GM18868 (cell line): ENCODE data around the gene ANK3.

Experiments
- ATAC-seq: cut with Tn5 transposase; IDR thresholded peaks from one replicate; pipeline ENCODE4 v1.9.1; 2021; ENCODE audit warnings: mild to moderate bottlenecking, moderate library complexity; ENCODE audit not compliant: unreplicated experiment

ANK3 gene

DNA sequence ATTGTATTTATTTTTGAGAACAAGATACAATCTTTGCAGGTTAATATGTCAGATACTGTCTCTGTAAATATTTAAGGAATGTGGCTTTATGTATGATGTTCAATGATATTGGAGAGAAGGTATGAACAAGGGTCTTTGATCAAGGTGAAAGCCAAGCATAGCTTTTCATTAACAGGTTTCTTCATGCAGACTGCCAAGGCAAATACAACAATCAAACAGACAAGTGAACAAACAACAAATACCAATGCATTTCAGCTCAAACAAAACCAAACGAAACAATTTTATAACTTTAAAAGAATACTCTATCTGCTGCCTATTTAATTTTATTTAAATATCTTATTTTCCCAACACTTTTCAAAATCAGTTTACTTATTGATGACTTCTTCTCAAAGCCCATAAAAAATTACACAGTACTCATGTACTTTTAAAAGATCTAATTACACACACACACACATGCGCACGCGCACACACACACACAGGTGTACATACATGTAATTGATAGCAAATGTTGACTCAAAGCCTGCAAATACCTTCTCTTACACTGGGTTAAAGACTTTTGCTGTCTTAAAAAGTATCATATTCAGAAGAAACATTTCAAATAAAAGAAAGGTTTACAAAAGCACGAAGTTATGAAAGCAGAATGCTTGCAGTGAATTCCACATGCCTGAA is 282.2 kb downstream of the ANK3 start:
- ATAC-seq = no peak

- ATAC-seq = no peak
Measured at GRCh38 chr10:60105295-60105695, 284.4 kb downstream of the ANK3 start.

- no peak for ATAC-seq
Measured at GRCh38 chr10:60101821-60102220, 287.9 kb downstream of the ANK3 start.

DNA sequence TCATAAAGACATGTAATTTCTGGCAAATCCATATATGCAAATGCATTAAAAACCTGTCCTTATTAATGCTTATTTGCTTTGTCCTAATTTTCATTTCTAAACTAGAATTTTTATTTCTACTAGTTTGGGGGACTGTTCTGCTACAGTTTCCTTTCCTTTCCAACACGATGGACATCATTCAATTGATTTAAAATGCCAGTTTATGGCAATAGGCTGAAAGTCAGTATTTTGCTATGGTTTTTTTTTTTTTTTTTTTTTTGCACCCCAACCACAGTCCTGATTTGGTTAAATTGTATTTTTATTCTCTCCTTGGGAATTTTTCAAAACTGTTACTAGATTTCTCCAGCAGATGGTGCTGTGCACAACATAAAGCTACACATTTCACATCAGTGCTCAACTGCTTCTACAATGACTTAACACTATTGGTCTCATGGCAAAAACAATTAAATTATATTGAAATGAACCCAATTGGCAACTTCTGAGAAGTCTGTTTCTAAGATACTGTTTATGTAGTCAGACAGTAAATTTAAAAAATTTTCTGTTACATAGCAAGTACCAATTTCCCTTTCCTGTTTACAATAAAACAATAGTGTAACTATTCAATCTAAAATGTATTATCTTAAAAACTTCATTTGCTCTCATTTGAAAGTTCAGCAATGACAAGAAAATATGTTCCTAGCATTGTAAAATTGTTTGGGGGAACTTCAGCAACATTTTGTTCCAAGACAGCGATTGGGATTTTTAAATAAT is 289.5 kb downstream of the ANK3 start:
- ATAC-seq = peak; percentile 49

GRCh38 chr10:60098677-60099601 is 290.7 kb downstream of the ANK3 start:
- no peak for ATAC-seq

DNA sequence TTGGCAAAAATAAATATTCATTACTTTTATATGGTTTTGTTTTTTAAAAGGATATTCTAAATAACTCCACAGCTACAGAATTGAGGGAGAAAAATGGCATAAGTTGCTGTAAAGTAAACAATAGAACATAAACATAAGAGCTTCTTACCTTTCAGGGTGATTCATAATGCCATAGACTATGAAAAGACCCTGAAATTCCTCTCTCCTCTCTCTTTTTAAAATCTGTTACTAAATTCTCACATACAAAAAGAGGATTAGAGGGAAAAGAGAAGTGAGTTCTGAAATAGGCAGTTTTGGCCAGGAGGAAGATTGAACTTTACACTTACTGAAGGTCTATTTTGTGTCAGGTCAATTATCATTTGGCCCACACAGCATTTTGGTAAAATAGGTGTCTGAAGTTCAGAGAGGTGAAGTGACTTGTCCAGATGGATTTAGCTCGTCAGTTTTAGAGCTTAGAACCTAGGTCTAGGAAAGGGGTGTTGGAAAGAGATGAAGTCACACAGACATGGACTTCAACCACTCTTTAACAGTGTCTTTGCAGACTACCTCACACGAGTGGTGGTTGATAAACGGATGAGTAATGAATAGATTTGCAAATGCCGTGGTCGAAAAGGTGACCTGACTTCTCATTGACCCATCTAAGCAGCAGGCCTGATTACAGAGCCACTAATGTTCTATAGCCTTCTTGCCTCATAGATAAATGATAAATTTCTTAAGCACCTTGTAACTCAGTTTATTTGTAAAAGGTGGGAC is 292.7 kb downstream of the ANK3 start:
- ATAC-seq = peak; percentile 54

DNA sequence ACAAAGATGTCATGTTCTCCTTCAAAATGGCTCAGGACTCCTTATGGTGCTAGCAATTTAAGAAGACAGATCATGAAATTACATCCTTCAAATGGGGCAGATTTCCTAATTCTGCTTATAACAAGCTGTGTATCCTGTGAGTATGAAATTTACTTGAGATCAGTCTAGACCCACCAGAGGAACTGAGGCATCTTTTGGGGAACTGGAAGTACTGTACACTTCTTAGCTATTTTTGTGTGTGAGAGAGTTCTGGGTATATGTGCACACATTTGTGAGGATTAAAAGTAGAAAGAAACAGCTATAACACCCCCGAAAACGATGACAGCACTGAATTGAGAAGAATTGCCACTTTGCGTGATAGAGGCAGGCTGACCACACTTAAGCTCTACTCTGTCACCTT is 296.4 kb downstream of the ANK3 start:
- peak; percentile 82 for ATAC-seq

GRCh38 chr10:60086862-60087261 is 302.8 kb downstream of the ANK3 start:
- peak; percentile 86 for ATAC-seq

GRCh38 chr10:60086421-60086820 is 303.3 kb downstream of the ANK3 start:
- no peak for ATAC-seq

- no peak for ATAC-seq
Measured at GRCh38 chr10:60082744-60083344, 306.8 kb downstream of the ANK3 start.

DNA sequence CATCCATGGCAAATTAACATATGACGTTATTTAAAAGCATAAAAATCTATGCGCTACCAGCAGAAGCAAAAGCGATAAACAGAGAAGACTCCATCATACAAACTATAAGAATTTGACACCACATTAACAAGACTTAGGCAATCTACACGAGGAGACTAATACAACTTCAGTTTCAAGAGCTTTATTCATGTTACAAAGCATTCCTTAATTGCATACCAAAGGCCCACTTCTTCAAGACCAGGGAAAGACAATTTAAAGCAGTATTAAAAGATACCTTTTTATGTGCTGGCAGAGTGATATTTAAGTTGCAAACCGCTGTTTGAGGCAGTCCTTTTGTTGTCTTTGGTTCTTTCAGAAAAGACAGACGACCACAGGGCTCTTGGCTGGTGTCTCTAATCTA is 307.3 kb downstream of the ANK3 start:
- ATAC-seq = no peak

- ATAC-seq = peak; percentile 90
Measured at GRCh38 chr10:60073781-60074656, 315.7 kb downstream of the ANK3 start.

DNA sequence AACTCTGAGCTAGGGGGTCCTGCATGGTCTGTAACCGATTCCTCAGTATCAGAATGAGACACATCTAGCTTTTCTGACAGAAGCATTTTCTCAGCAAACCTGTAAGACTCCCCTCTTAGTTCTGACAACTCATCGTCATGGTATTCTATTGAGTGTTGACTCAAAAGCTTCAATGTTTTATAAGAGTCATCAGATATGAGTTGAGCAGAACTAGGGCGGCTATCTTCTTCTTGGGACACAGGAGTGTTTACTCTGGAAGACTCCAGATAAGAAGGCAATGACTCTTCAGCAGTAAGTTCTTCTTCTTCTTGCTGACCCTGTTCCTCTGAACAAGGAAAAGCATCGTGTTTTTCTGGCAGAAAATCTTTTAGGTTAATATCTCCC is 316.3 kb downstream of the ANK3 start:
- ATAC-seq = no peak

DNA sequence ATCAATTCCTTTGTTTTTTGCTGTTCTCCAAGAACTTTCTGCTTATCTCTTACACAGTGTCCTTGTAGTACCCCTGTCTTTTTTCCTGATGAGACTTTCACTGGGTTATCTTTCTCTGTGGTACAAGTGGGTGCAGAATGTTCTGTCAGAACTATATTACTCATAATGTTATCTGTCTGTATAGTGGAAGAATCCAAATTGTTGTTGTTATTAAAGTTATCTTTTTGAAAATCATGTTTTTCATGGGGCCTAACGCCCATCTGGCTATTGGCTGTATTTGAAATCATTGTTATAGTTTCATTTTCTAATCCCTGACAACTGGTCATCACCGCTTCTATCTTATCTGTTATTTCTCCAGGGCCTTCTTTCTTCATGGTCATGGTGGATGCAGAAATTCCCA is 320.4 kb downstream of the ANK3 start:
- no peak for ATAC-seq

DNA sequence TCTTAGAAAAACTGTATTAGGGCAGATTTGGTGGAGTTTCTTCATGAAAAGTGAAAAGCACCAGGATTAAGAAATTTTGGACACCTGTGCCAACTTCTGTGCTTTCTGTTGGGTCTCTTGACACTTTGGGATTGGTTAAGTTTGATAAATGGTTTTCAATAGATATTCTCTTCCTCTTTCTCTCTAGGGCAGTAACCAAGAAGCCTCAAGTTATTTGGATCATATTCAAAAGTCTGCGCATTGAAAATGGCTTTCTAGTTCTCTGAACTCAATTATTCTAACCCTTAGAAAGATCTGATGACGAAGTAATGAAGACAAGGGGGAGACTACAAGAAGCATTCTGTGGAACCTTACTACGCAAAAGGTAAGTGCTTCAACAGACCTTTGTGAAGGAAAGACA is 339.3 kb downstream of the ANK3 start:
- ATAC-seq = no peak

DNA sequence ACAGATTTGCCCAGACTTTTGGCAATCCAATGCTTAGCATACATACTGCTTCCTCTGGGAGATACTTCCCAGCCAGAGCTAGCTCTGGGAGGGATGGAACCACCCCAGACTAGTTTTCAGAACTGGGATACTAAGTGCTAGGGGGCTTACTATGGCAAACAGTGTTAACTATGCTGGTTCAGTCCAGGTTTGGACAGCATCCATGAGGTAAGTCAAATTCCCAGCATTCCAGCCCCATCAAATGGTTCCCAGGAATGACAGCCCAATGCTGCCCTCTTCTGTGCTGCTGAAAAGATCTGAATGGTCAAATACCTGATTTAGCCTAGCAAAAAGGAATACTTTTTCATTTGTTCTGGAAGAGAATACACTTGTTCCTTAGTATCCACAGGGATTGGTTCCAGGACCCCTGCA is 341.6 kb downstream of the ANK3 start:
- no peak for ATAC-seq

- ATAC-seq = no peak
Measured at GRCh38 chr10:60045571-60045970, 344.1 kb downstream of the ANK3 start.

- no peak for ATAC-seq
Measured at GRCh38 chr10:60044971-60045370, 344.7 kb downstream of the ANK3 start.

DNA sequence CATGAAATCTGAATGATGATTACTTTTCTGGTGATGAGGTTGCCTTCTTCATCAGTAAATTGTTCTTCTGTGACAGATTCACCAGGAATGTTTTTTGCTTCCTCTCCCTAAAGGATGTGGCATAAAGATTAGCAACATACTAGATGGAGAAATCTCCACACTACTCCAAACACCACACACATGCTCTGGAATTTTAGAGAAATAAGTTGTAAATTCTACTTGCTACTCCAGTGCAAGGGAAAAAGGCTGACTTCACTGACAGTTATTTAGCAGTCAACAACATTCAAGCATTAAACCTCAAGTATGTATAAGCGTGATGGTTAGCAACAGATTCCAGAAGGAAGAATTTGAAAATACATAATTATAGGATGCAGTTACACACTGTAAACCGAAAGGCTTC is 345.4 kb downstream of the ANK3 start:
- no peak for ATAC-seq
